ENCODE measurements around the gene FRMD1.

Gene FRMD1

DNA sequence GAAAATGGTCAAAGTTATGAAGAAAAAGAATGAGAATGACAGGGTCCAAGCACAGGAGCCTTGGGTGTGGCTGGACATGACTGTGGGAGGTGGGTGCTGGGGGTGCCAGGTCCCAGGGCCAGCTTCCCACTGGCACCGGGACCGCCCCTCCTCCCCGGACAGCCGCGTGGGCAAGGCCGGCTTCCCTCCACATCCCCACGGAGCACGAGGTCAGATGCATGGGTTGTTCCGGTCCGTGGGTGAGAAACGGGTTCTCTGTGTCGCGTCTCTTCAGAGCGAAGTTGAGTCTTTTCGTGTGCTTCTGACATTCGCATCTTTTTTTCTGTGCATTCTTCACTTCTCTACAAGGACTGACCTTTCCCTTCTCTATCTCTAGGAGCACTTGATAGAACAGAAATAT lies 51.5 kb downstream of the FRMD1 start:
- H3K36me3 ChIP-seq (ENCODE audit: control insufficient read depth in 1 of 2, insufficient read depth in 2 of 2, low read depth in 1 of 2, low read length in 2 of 2), result no peaks in the 10 kb centered on the region
- H3K4me2 ChIP-seq (ENCODE audit: low read length, poor library complexity, severe bottlenecking), result no peak overlapping the region
- peaks cover 4% of the 10 kb centered on the region for H3K4me1 ChIP-seq (ENCODE audit: control insufficient read depth, insufficient read depth, low read depth, low read length)
- H3K27ac ChIP-seq (ENCODE audit: low read length, poor library complexity, severe bottlenecking), result no peak overlapping the region
- H3K18ac ChIP-seq (ENCODE audit: low read depth in 1 of 2, low read length in 2 of 2), result peak overlapping the region in 1 of 2 experiments; percentile 31
- H4K8ac ChIP-seq (ENCODE audit: low read length), result no peak overlapping the region
- no peak overlapping the region for H3K14ac ChIP-seq (ENCODE audit: low read length in 2 of 2)
- no peaks in the 10 kb centered on the region for H3K79me1 ChIP-seq (replicated peaks; ENCODE audit: low read length, poor library complexity, severe bottlenecking)
- H4K91ac ChIP-seq (ENCODE audit: low read length), result peak overlapping the region; percentile 79
- no peak overlapping the region for H2BK15ac ChIP-seq (ENCODE audit: low read depth, poor library complexity, severe bottlenecking)
- H2BK5ac ChIP-seq (ENCODE audit: low read depth, low read length, poor library complexity, severe bottlenecking), result no peak overlapping the region
- H2BK120ac ChIP-seq (ENCODE audit: low read depth, low read length), result no peak overlapping the region
- no peak for DNase-seq
- H3K27me3 ChIP-seq (ENCODE audit: control insufficient read depth in 1 of 2, insufficient read depth in 1 of 2, low read length in 2 of 2), result peaks cover 0 to 4% of the 10 kb centered on the region in 2 experiments
- no peak overlapping the region for H3K23ac ChIP-seq (ENCODE audit: low read length in 2 of 2)
- H3K4me3 ChIP-seq (ENCODE audit: insufficient read depth in 1 of 2, low read depth in 1 of 2, low read length in 2 of 2), result no peak overlapping the region
- 99% methylated on average over 16 of the region's 16 CpGs for WGBS
- peak overlapping the region in 1 of 2 experiments; percentile 75 for H2BK12ac ChIP-seq (ENCODE audit: low read length in 2 of 2)
- no peaks in the 10 kb centered on the region for H3K9me3 ChIP-seq (ENCODE audit: control insufficient read depth, low read length)
- H3K4ac ChIP-seq (ENCODE audit: low read depth in 1 of 2, low read length in 2 of 2), result no peak overlapping the region
- H3K9ac ChIP-seq (ENCODE audit: low read length), result no peak overlapping the region
- no peak overlapping the region for H2AFZ ChIP-seq (ENCODE audit: low read depth, low read length)
- H2AK5ac ChIP-seq (ENCODE audit: low read length, severe bottlenecking), result no peak overlapping the region

DNA sequence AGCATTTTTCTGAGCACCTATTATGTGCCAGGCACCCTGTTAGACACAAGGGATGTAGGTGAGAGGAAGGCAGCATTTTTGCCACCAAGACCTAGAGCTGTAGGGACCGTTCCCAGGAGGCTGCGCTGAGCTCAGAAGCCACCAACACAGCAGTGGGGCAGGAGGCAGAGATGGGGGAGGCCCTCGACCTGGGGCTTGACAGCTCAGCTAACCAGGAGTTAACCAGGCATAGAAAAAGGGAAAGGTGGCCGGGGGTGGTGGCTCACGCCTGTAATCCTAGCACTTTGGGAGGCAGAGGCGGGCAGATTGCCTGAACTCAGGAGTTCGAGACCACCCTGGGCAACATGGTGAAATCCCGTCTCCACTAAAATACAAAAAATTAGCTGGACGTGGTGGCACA lies 52.1 kb downstream of the FRMD1 start:
- H4K91ac ChIP-seq (ENCODE audit: low read length), result no peak overlapping the region
- no peak overlapping the region for H2AK5ac ChIP-seq (ENCODE audit: low read length, severe bottlenecking)
- H3K4ac ChIP-seq (ENCODE audit: low read depth in 1 of 2, low read length in 2 of 2), result no peak overlapping the region
- no peak for DNase-seq
- peaks cover 0 to 4% of the 10 kb centered on the region in 2 experiments for H3K27me3 ChIP-seq (ENCODE audit: control insufficient read depth in 1 of 2, insufficient read depth in 1 of 2, low read length in 2 of 2)
- H3K4me1 ChIP-seq (ENCODE audit: control insufficient read depth, insufficient read depth, low read depth, low read length), result peaks cover 3% of the 10 kb centered on the region
- H3K36me3 ChIP-seq (ENCODE audit: control insufficient read depth in 1 of 2, insufficient read depth in 2 of 2, low read depth in 1 of 2, low read length in 2 of 2), result no peaks in the 10 kb centered on the region
- H3K9ac ChIP-seq (ENCODE audit: low read length), result no peak overlapping the region
- no peak overlapping the region for H2BK5ac ChIP-seq (ENCODE audit: low read depth, low read length, poor library complexity, severe bottlenecking)
- H2AFZ ChIP-seq (ENCODE audit: low read depth, low read length), result no peak overlapping the region
- no peak overlapping the region for H3K14ac ChIP-seq (ENCODE audit: low read length in 2 of 2)
- H3K9me3 ChIP-seq (ENCODE audit: control insufficient read depth, low read length), result no peaks in the 10 kb centered on the region
- H4K8ac ChIP-seq (ENCODE audit: low read length), result no peak overlapping the region
- no peak overlapping the region for H3K4me2 ChIP-seq (ENCODE audit: low read length, poor library complexity, severe bottlenecking)
- H3K4me3 ChIP-seq (ENCODE audit: insufficient read depth in 1 of 2, low read depth in 1 of 2, low read length in 2 of 2), result no peak overlapping the region
- H3K18ac ChIP-seq (ENCODE audit: low read depth in 1 of 2, low read length in 2 of 2), result peak overlapping the region in 1 of 2 experiments; percentile 52
- H2BK12ac ChIP-seq (ENCODE audit: low read length in 2 of 2), result peak overlapping the region in 1 of 2 experiments; percentile 27
- no peak overlapping the region for H2BK120ac ChIP-seq (ENCODE audit: low read depth, low read length)
- peak overlapping the region; percentile 30 for H2BK15ac ChIP-seq (ENCODE audit: low read depth, poor library complexity, severe bottlenecking)
- no peak overlapping the region for H3K27ac ChIP-seq (ENCODE audit: low read length, poor library complexity, severe bottlenecking)
- 96% methylated on average over 9 of the region's 9 CpGs for WGBS
- H3K23ac ChIP-seq (ENCODE audit: low read length in 2 of 2), result no peak overlapping the region
- H3K79me1 ChIP-seq (replicated peaks; ENCODE audit: low read length, poor library complexity, severe bottlenecking), result no peaks in the 10 kb centered on the region

DNA sequence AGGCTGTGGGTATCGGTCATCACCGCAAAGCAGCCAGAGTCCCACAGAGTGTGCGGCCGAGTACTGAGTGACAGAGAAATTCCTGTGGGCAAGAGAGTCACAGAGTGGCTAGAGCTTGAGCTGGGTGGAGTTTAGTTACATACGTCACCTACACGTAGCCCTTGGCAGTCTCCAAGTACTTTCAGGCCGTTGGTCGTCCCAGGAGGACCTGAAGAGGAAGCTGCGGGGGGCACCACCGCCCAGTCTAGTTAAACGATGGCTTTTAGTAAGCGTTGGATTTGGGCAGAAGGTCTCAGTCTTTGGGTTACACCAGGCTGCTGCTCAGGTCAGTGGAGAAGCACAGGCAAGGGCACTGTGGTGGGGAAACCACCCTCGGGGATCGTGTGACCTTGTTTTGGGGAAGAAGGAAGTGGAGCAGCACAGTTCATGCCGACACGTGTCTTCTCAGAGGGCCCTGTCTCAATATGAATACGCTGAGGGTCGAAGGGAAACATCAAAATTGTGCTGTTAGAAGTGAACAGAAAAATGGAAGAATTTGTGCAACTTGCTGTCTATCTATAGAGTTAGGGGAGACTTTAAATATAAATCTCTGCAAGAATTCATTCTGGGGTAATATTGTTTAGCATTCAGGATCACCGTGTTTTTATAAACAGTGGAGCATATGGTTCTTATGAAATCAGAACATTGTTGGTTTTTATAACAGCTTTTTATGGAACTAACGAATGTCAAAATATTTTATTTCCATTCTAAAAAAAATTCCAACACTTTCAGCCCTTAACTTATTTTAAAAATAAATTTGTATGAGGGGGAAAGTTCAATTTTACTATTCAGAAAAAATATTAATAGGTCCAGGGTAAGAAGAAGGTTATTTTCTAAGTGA lies 52.9 kb downstream of the FRMD1 start:
- Histone ChIP-seq H2BK12ac (ENCODE audit: low read length in 2 of 2) (peak overlapping the region; percentile 71 to 87), H3K27me3 (ENCODE audit: control insufficient read depth in 1 of 2, insufficient read depth in 1 of 2, low read length in 2 of 2) (peaks cover 0 to 7% of the 10 kb centered on the region in 2 experiments), H2AFZ (ENCODE audit: low read depth, low read length) (no peak overlapping the region), H2BK120ac (ENCODE audit: low read depth, low read length) (no peak overlapping the region), H3K23ac (ENCODE audit: low read length in 2 of 2) (no peak overlapping the region), H2BK15ac (ENCODE audit: low read depth, poor library complexity, severe bottlenecking) (no peak overlapping the region), H3K4me1 (ENCODE audit: control insufficient read depth, insufficient read depth, low read depth, low read length) (peaks cover 2% of the 10 kb centered on the region), H4K91ac (ENCODE audit: low read length) (peak overlapping the region; percentile 74), H3K4ac (ENCODE audit: low read depth in 1 of 2, low read length in 2 of 2) (peak overlapping the region in 1 of 2 experiments; percentile 16), H3K36me3 (ENCODE audit: control insufficient read depth in 1 of 2, insufficient read depth in 2 of 2, low read depth in 1 of 2, low read length in 2 of 2) (no peaks in the 10 kb centered on the region), H3K79me1 (replicated peaks; ENCODE audit: low read length, poor library complexity, severe bottlenecking) (no peaks in the 10 kb centered on the region), H2AK5ac (ENCODE audit: low read length, severe bottlenecking) (no peak overlapping the region), H3K18ac (ENCODE audit: low read depth in 1 of 2, low read length in 2 of 2) (peak overlapping the region in 1 of 2 experiments; percentile 28), H3K27ac (ENCODE audit: low read length, poor library complexity, severe bottlenecking) (no peak overlapping the region), H3K9ac (ENCODE audit: low read length) (no peak overlapping the region), H4K8ac (ENCODE audit: low read length) (peak overlapping the region; percentile 51), H3K4me3 (ENCODE audit: insufficient read depth in 1 of 2, low read depth in 1 of 2, low read length in 2 of 2) (no peak overlapping the region), H3K14ac (ENCODE audit: low read length in 2 of 2) (no peak overlapping the region), H3K9me3 (ENCODE audit: control insufficient read depth, low read length) (no peaks in the 10 kb centered on the region), H2BK5ac (ENCODE audit: low read depth, low read length, poor library complexity, severe bottlenecking) (no peak overlapping the region), H3K4me2 (ENCODE audit: low read length, poor library complexity, severe bottlenecking) (no peak overlapping the region)
- DNase-seq, result no peak
- 93% methylated on average over 19 of the region's 20 CpGs for WGBS

DNA sequence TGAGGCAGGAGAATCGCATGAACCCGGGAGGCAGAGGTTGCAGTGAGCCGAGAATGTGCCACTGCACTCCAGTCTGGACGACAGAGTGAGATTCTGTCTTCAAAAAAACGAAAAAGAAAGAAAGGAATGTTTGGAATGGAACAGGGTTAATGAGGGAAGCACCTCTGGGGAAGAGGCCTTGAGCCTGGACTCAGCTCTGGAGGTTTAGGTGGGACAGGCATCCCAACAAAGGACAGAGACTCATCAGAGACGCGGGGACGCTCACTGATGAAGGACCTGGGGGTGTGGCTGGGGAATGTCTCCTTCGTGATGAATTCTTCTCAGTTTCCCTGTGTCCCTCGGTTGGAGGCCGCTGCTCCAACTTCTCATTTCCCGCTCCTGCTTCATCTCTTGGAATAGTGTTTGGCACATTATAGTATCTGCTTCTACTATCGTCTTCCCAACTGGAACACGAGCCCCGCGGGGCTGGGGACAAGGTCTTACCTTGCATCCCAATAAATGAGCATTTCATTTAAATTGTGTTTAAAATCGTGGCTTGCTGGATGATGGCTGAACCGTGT lies 54.0 kb downstream of the FRMD1 start:
- H2BK5ac ChIP-seq (ENCODE audit: low read depth, low read length, poor library complexity, severe bottlenecking), result no peak overlapping the region

More for the DNA sequence above, 54.0 kb downstream of the FRMD1 start:
- DNase-seq, result no peak
- 85% methylated on average over 16 of the region's 18 CpGs for WGBS
- Histone ChIP-seq H2BK15ac (ENCODE audit: low read depth, poor library complexity, severe bottlenecking) (peak overlapping the region; percentile 57), H3K4me1 (ENCODE audit: control insufficient read depth, insufficient read depth, low read depth, low read length) (peaks cover 2% of the 10 kb centered on the region), H3K4me3 (ENCODE audit: insufficient read depth in 1 of 2, low read depth in 1 of 2, low read length in 2 of 2) (no peak overlapping the region), H2AK5ac (ENCODE audit: low read length, severe bottlenecking) (peak overlapping the region; percentile 41), H3K9me3 (ENCODE audit: control insufficient read depth, low read length) (no peaks in the 10 kb centered on the region), H2AFZ (ENCODE audit: low read depth, low read length) (no peak overlapping the region), H2BK12ac (ENCODE audit: low read length in 2 of 2) (peak overlapping the region; percentile 73 to 99), H3K36me3 (ENCODE audit: control insufficient read depth in 1 of 2, insufficient read depth in 2 of 2, low read depth in 1 of 2, low read length in 2 of 2) (no peaks in the 10 kb centered on the region), H3K9ac (ENCODE audit: low read length) (no peak overlapping the region), H3K23ac (ENCODE audit: low read length in 2 of 2) (no peak overlapping the region), H3K18ac (ENCODE audit: low read depth in 1 of 2, low read length in 2 of 2) (peak overlapping the region; percentile 8 to 85), H3K27me3 (ENCODE audit: control insufficient read depth in 1 of 2, insufficient read depth in 1 of 2, low read length in 2 of 2) (peaks cover 0 to 7% of the 10 kb centered on the region in 2 experiments), H4K91ac (ENCODE audit: low read length) (peak overlapping the region; percentile 55), H3K27ac (ENCODE audit: low read length, poor library complexity, severe bottlenecking) (no peak overlapping the region), H3K4me2 (ENCODE audit: low read length, poor library complexity, severe bottlenecking) (no peak overlapping the region), H2BK120ac (ENCODE audit: low read depth, low read length) (no peak overlapping the region), H3K14ac (ENCODE audit: low read length in 2 of 2) (no peak overlapping the region), H3K4ac (ENCODE audit: low read depth in 1 of 2, low read length in 2 of 2) (peak overlapping the region in 1 of 2 experiments; percentile 35), H3K79me1 (replicated peaks; ENCODE audit: low read length, poor library complexity, severe bottlenecking) (no peaks in the 10 kb centered on the region), H4K8ac (ENCODE audit: low read length) (peak overlapping the region; percentile 45)

All from mesenchymal stem cell (in vitro differentiated cells and primary cell).